Left ventricle myocardium inferior (tissue), 1 donor: ENCODE measurements around the gene CNNM3. TPM values are rescaled to one million over a fixed set of nuclear protein-coding genes. Genes with fewer than 3 reads are reported as not detected.

Experiments used
- DNase-seq: peaks from one replicate; pipeline ENCODE4 v3.0.0-alpha.2; 2020
- H3K27ac ChIP-seq: fragments of 200-600 bp; replicated peaks from 2 replicates; pipeline ENCODE4 v1.8.0; 2021
- H3K27me3 ChIP-seq: fragments of 200-600 bp; 2 replicates; pipeline ENCODE4 v1.8.0; 2021; ENCODE audit warnings: low read depth
- H3K36me3 ChIP-seq: fragments of 200-600 bp; 2 replicates; pipeline ENCODE4 v1.8.0; 2021
- H3K4me1 ChIP-seq: fragments of 200-600 bp; 2 replicates; pipeline ENCODE4 v1.8.0; 2021
- H3K4me3 ChIP-seq: fragments of 200-600 bp; 2 replicates; pipeline ENCODE4 v1.8.0; 2021; ENCODE audit warnings: mild to moderate bottlenecking, moderate library complexity
- H3K9me3 ChIP-seq: fragments of 200-600 bp; replicated peaks from 2 replicates; pipeline ENCODE4 v1.8.0; 2021
- CTCF ChIP-seq: fragments of 200-600 bp; IDR thresholded peaks from 2 replicates; pipeline ENCODE4 v1.8.0; 2021; ENCODE audit warnings: antibody characterized with exemption, mild to moderate bottlenecking, borderline replicate concordance
- intact Hi-C: fragments of 100-400 bp; cut with micrococcal nuclease; formaldehyde crosslinking; loops from one replicate; pipeline ENCODE4 v1.11.0; 2022
- total RNA-seq: library from RNA; stranded (reverse); fragmentation: NEBNext Ultra II Directional; extraction: Animal tissue kit (Norgen Biotek cat#: 25700); gene quantifications from one replicate; pipeline ENCODE4 v1.2.1, GENCODE V29; 2021
- donor health status: DM: no; HTN: yes; CAD: no; lungs with severe emphysema.

The CNNM3 gene
- total RNA-seq, 1 donor from 2014 or later: 11.1 TPM

- no peak for DNase-seq
Observed at GRCh38 chr2:96823198-96823597, 7.1 kb downstream of the CNNM3 start.

GRCh38 chr2:96824079-96824870, 8.2 kb downstream of the CNNM3 start:
- Histone ChIP-seq H3K9me3 (no peaks in the 10 kb centered on the region), H3K27me3 (no peaks in the 10 kb centered on the region), H3K4me1 (peaks cover 55% of the 10 kb centered on the region), H3K27ac (no peak overlapping the region), H3K4me3 (no peak overlapping the region), H3K36me3 (peaks cover 67% of the 10 kb centered on the region)
- intact Hi-C loops: no loop called here
- no peak for TF ChIP-seq CTCF
- no peak for DNase-seq

More at GRCh38 chr2:96823198-96823597, 7.1 kb downstream of the CNNM3 start:
- Histone ChIP-seq H3K4me3 (no peak overlapping the region), H3K4me1 (peaks cover 65% of the 10 kb centered on the region), H3K27me3 (no peaks in the 10 kb centered on the region), H3K36me3 (peaks cover 56% of the 10 kb centered on the region), H3K27ac (peak overlapping the region; percentile 34), H3K9me3 (no peaks in the 10 kb centered on the region)
- TF ChIP-seq CTCF: no peak
- intact Hi-C loops: no loop called here

- Histone ChIP-seq H3K36me3 (peaks cover 74% of the 10 kb centered on the region), H3K9me3 (no peaks in the 10 kb centered on the region), H3K4me3 (no peak overlapping the region), H3K27me3 (no peaks in the 10 kb centered on the region), H3K27ac (no peak overlapping the region), H3K4me1 (peaks cover 47% of the 10 kb centered on the region)
- no peak for DNase-seq
- TF ChIP-seq CTCF: no peak
- intact Hi-C loops: no loop called here
Observed at GRCh38 chr2:96825057-96825456, 9.0 kb downstream of the CNNM3 start.

GRCh38 chr2:96826546-96827278, 10.6 kb downstream of the CNNM3 start:
- Histone ChIP-seq H3K4me1 (peaks cover 35% of the 10 kb centered on the region), H3K27me3 (no peaks in the 10 kb centered on the region), H3K36me3 (peaks cover 87% of the 10 kb centered on the region), H3K4me3 (no peak overlapping the region), H3K9me3 (no peaks in the 10 kb centered on the region), H3K27ac (no peak overlapping the region)
- intact Hi-C loops: no loop called here
- no peak for DNase-seq
- TF ChIP-seq CTCF: no peak

GRCh38 chr2:96828436-96828835, 12.4 kb downstream of the CNNM3 start:
- DNase-seq: no peak
- no peak for TF ChIP-seq CTCF
- Histone ChIP-seq H3K36me3 (peaks cover 91% of the 10 kb centered on the region), H3K9me3 (no peaks in the 10 kb centered on the region), H3K27ac (no peak overlapping the region), H3K4me1 (peaks cover 32% of the 10 kb centered on the region), H3K27me3 (no peaks in the 10 kb centered on the region), H3K4me3 (no peak overlapping the region)
- intact Hi-C loops: no loop called here
